Ectodermal cell (in vitro differentiated cells): ENCODE data around the gene TRAF5.
"Not testable (repeated sequence)": the region's sequence is repeated elsewhere in the genome, so short reads cannot be mapped to it uniquely, and the experiment has no call there.

ENCODE experiments used
- H3K27ac ChIP-seq: 2 replicates; pipeline ENCODE4 v1.7.0; 2013; ENCODE audit warnings: mild to moderate bottlenecking, low read depth, low read length; ENCODE audit not compliant: insufficient read depth, poor library complexity, severe bottlenecking
- H3K27me3 ChIP-seq: 2 replicates; pipeline ENCODE4 v1.7.0; 2013; ENCODE audit warnings: mild to moderate bottlenecking, low read length; ENCODE audit not compliant: insufficient read depth, control insufficient read depth, poor library complexity, severe bottlenecking
- H3K36me3 ChIP-seq: one replicate; pipeline ENCODE4 v1.7.0; 2013; ENCODE audit warnings: low read length; ENCODE audit not compliant: control insufficient read depth, insufficient read depth
- H3K4me1 ChIP-seq: one replicate; pipeline ENCODE4 v1.7.0; 2013; ENCODE audit warnings: low read length; ENCODE audit not compliant: control insufficient read depth, insufficient read depth
- H3K4me3 ChIP-seq: 2 replicates; pipeline ENCODE4 v1.7.0; 2013; ENCODE audit warnings: low read depth, low read length, control low read depth; ENCODE audit not compliant: insufficient read depth
- H3K9me3 ChIP-seq: 2 replicates; pipeline ENCODE4 v1.7.0; 2013; ENCODE audit warnings: mild to moderate bottlenecking, low read length, moderate library complexity; ENCODE audit not compliant: control insufficient read depth
- WGBS, 2 experiments: methylation state at CpG; one replicate each; pipeline ENCODE4 v1.1.7; 2013; ENCODE audit warnings: missing lambda C conversion rate in 2 of 2; 5-methylcytosine and 5-hydroxymethylcytosine counted together

TRAF5 gene

DNA sequence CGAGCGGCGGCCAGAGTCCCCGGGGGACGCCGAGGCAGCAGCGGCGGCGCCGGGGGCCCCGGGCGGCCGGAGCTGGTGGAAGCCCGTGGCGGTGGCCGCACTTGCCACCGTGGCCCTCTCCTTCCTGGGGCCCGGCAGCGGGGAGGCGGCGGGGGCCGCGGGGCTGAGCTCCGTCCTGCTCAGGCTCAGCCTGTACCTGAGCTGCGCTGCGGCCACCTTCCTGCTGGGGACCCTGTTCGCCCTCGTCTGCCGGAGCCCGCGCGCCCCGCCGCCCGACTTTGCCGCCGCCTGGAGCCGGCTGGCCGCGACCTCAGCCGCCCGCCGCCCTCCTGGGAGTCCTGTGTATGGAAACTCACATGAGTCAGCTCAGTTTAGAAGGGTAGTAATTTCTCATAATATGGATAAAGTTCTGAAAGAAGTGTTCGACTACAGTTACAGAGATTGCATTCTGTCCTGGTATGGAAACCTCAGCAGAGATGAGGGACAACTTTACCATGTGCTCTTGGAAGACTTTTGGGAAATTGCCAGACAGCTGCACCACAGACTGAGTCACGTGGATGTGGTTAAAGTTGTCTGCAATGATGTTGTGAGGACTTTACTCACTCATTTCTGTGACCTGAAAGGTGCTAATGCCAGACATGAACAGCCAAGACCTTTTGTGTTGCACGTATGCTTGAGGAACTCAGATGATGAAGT is 90.1 kb downstream of the TRAF5 start:
- H3K36me3 ChIP-seq, H3K27me3 ChIP-seq, H3K4me1 ChIP-seq, H3K27ac ChIP-seq, H3K9me3 ChIP-seq: not testable (repeated sequence)
- H3K4me3 ChIP-seq, result peak overlapping the region; percentile 20
- WGBS, 2 experiments, result 47 to 55% methylated on average over 46 of the region's 46 CpGs

DNA sequence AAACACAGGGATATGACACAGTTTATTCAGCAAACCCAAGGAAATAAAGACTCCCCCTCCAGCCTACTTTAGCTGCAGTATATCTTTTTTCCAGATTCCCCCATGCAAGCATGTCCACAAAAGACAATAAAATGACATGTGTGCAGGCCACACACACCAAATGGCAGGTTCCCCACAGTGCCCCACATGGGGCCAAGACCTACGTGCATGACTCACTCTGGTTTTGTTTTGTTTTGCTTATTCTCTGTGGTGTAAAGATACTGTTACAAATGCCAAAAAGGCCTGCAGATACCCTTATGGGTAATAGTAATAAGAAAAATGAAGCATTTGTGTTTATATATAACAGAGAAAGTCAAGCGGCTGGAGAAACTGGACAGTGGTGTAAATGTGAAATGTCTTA is 93.8 kb downstream of the TRAF5 start:
- no peak overlapping the region for H3K27ac ChIP-seq
- no peaks in the 10 kb centered on the region for H3K4me1 ChIP-seq
- no peak overlapping the region for H3K4me3 ChIP-seq
- H3K36me3 ChIP-seq, result no peaks in the 10 kb centered on the region
- WGBS, 2 experiments, result 66 to 68% methylated on average over 2 of the region's 2 CpGs
- no peaks in the 10 kb centered on the region for H3K9me3 ChIP-seq
- no peaks in the 10 kb centered on the region for H3K27me3 ChIP-seq

DNA sequence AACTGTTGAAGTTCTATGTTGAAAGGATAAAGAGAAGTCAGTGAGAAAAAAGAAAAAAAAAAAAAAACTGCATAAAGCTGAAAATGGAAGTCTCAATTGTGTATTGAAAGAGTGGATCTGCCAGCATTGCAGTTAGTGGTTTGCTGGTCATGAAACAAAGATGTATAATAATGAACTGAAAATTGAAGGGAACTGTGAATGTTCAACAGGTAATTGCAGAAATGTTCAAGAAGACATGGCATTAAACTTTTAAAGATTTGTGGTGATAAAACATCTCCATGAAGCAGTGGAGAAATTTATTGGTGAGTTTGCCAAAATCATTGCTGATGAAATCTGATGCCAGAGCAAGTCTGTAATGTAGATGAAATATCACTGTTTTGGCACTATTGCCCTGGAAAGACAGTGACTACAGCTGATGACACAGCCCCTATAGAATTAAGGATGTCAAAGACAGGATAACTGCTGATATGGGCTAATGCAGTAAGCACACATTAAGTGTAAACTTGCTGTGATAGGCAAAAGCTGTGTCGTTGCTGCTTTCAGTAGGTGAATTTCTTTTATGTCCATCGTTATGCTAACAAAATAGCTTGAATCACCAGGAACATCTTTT is 94.3 kb downstream of the TRAF5 start:
- no peaks in the 10 kb centered on the region for H3K27me3 ChIP-seq
- no peaks in the 10 kb centered on the region for H3K9me3 ChIP-seq
- H3K4me1 ChIP-seq, result no peaks in the 10 kb centered on the region
- H3K4me3 ChIP-seq, result no peak overlapping the region
- no peak overlapping the region for H3K27ac ChIP-seq
- H3K36me3 ChIP-seq, result no peaks in the 10 kb centered on the region
- WGBS, 2 experiments, result 88 to 95% methylated on average over 2 of the region's 2 CpGs

DNA sequence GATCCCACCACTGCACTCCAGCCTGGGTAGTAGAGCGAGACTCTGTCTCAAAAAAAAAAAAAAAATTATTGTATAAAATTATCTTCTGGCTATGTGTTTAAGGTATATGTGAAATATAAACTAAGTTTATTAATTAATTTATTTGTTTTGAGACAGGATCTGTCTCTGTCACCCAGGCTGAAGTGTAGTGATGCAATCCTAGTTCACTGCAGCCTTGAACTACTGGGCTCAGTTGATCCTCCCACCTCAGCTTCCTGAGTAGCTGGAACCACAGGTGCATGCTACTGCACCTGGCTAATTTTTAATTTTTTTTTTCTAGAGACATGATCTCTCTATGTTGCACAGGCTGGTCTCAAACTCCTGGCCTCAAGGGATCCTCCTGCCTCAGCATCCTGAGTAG is 97.4 kb downstream of the TRAF5 start:
- WGBS, 2 experiments, result no CpG with 5 or more reads among the region's 1 CpG
- H3K9me3 ChIP-seq, result no peaks in the 10 kb centered on the region
- H3K27ac ChIP-seq, result no peak overlapping the region
- H3K4me1 ChIP-seq, result no peaks in the 10 kb centered on the region
- H3K36me3 ChIP-seq, result no peaks in the 10 kb centered on the region
- no peaks in the 10 kb centered on the region for H3K27me3 ChIP-seq
- no peak overlapping the region for H3K4me3 ChIP-seq
